Sigmoid colon (tissue), 7 donors: ENCODE measurements around the gene TNNT1. TPM values are rescaled to one million over a fixed set of nuclear protein-coding genes. Genes with fewer than 3 reads are reported as not detected.

Experiments used
- DNase-seq: peaks from one replicate; pipeline ENCODE4 v3.0.0-alpha.2; 2019
- H3K27ac ChIP-seq, 4 donors: fragments of 200-600 bp; sonication (generic); one replicate each; pipeline ENCODE4 v1.5.1; 2016 to 2019; ENCODE audit warnings: mild to moderate bottlenecking in 1 of 4
- H3K27me3 ChIP-seq, 3 donors: fragments of 200-600 bp; sonication (generic); one replicate each; pipeline ENCODE4 v1.5.1; 2019; ENCODE audit warnings: mild to moderate bottlenecking in 1 of 3
- H3K36me3 ChIP-seq, 4 donors: fragments of 200-600 bp; sonication (generic); one replicate each; pipeline ENCODE4 v1.5.1; 2016 to 2019
- H3K4me1 ChIP-seq, 4 donors: fragments of 200-600 bp; sonication (generic); one replicate each; pipeline ENCODE4 v1.5.1; 2017 to 2019
- H3K4me3 ChIP-seq, 4 donors: fragments of 200-600 bp; sonication (generic); one replicate each; pipeline ENCODE4 v1.5.1; 2017 to 2019; ENCODE audit warnings: mild to moderate bottlenecking in 2 of 4, moderate library complexity in 1 of 4
- H3K9me3 ChIP-seq, 4 donors: fragments of 200-600 bp in 3 of 4; sonication (generic) in 3 of 4; one replicate each; pipeline versions ENCODE4 v1.5.1 to v1.6.1; 2013 to 2019
- CTCF ChIP-seq, 4 experiments: fragments of 450-650 bp in 3 of 4; fragments of 200-600 bp in 1 of 4; IDR thresholded peaks; one replicate each; pipeline ENCODE4 v1.5.1; 2016 to 2019; ENCODE audit warnings: antibody characterized with exemption in 4 of 4, mild to moderate bottlenecking in 3 of 4, moderate library complexity in 2 of 4
- EP300 ChIP-seq, 4 donors: sonication (generic); formaldehyde crosslinking; IDR thresholded peaks; one replicate each; pipeline ENCODE4 v1.6.1; 2017; ENCODE audit warnings: antibody characterized with exemption in 4 of 4
- POLR2A ChIP-seq, 2 donors: fragments of 450-650 bp; IDR thresholded peaks; one replicate each; pipeline ENCODE4 v1.6.1; 2016; ENCODE audit warnings: antibody characterized with exemption in 2 of 2, mild to moderate bottlenecking in 2 of 2, moderate library complexity in 2 of 2
- POLR2AphosphoS5 ChIP-seq, 4 donors: sonication (generic); formaldehyde crosslinking; IDR thresholded peaks; one replicate each; pipeline ENCODE4 v1.6.1; 2017; ENCODE audit warnings: antibody characterized with exemption in 4 of 4
- WGBS, 2 donors: extraction: QIAGEN DNeasy Blood & Tissue Kit; methylation state at CpG; one replicate each; pipeline ENCODE4 v1.1.7; 2013; 5-methylcytosine and 5-hydroxymethylcytosine counted together
- intact Hi-C: fragments of 100-400 bp; cut with DNase I; formaldehyde crosslinking; loops from one replicate; pipeline ENCODE4 v1.15.1; 2023
- polyA plus RNA-seq, 3 donors: library from polyadenylated mRNA; stranded (reverse); fragments of 200-250 nt; gene quantifications; one replicate each; pipeline ENCODE4 v1.2.3, GENCODE V29; 2013
- total RNA-seq, 4 donors: library from RNA; depleted of rRNA; stranded (reverse); fragments of >200 nt; gene quantifications; one replicate each; pipeline ENCODE4 v1.1.0, GENCODE V29; 2016
- donor health status: healthy with polysubstance abuse.
- donor health status: Bipolar disorder and iron deficiency.
- donor health status: healthy.

TNNT1 gene
- total and polyA plus RNA-seq, 7 donors: 1.4 to 17.4 (median 2.2) TPM; not detected in 3

DNA sequence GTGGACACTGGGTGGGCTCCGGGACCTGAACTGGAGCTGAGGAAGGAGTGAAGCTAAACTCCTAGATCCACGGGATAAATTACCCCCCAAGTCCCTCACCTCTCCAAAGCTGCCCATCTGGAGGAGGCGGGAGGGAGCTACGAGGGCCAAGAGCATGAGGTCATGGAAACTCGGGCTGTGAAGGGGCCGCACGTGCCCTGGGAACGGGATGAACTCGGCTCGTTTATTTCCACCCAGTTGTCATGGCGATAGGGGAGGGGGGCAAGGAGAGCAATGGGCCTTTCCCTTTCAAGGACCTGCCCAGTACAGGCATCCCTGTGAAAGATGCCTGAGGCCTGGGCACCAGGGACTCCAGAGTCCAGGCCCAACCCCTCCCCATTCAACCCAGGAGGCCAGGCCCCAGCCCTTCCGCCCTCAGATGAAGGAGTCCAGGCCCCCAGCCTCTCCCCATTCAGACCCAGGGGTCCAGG lies 35.4 kb downstream of the TNNT1 start:
- peak overlapping the region; percentile 95 to 99 (median 98) for H3K27ac ChIP-seq
- peaks cover 0 to 78% (median 65%) of the 10 kb centered on the region in 4 donors for H3K4me1 ChIP-seq
- TF ChIP-seq POLR2AphosphoS5 (IDR thresholded peaks at IDR 0.05) (peak; percentile 80 to 93 (median 82)), POLR2A (IDR thresholded peaks at IDR 0.05) (peak; percentile 13 to 65), CTCF (IDR thresholded peaks at IDR 0.05) (no peak), EP300 (IDR thresholded peaks at IDR 0.05) (peak; percentile 97 to 99 (median 99))
- 55 to 59% methylated on average over 12 of the region's 12 CpGs for WGBS, 2 donors
- intact Hi-C loops: loop anchor here (2.0 to 10.0 kb wide), 4 partner anchors 25 to 919 kb away; partner anchors contain the start of genes LENG9, TSEN34 and U2AF2
- peak overlapping the region in 3 of 4 donors; percentile 25 to 96 (median 35) for H3K4me3 ChIP-seq
- peak; percentile 99 for DNase-seq
- H3K9me3 ChIP-seq: no peaks in the 10 kb centered on the region
- H3K27me3 ChIP-seq: no peaks in the 10 kb centered on the region
- peaks cover 0 to 27% (median 8%) of the 10 kb centered on the region in 4 donors for H3K36me3 ChIP-seq

- intact Hi-C loops: loop anchor here (2.0 to 10.0 kb wide), 4 partner anchors 24 to 918 kb away; partner anchors contain the start of genes LENG9, TSEN34 and U2AF2
- 74 to 85% methylated on average over 23 of the region's 23 CpGs for WGBS, 2 donors
- H3K27me3 ChIP-seq: no peaks in the 10 kb centered on the region
- no peak for TF ChIP-seq POLR2A (IDR thresholded peaks at IDR 0.05)
- no peak for TF ChIP-seq POLR2AphosphoS5 (IDR thresholded peaks at IDR 0.05)
- no peak for TF ChIP-seq CTCF (IDR thresholded peaks at IDR 0.05)
- TF ChIP-seq EP300 (IDR thresholded peaks at IDR 0.05): no peak
- H3K4me1 ChIP-seq: peaks cover 0 to 72% (median 59%) of the 10 kb centered on the region in 4 donors
- DNase-seq: no peak
- H3K36me3 ChIP-seq: peaks cover 0 to 29% (median 8%) of the 10 kb centered on the region in 4 donors
- no peaks in the 10 kb centered on the region for H3K9me3 ChIP-seq
- H3K27ac ChIP-seq: peak overlapping the region; percentile 95 to 99 (median 98)
- H3K4me3 ChIP-seq: peak overlapping the region in 3 of 4 donors; percentile 25 to 96 (median 35)
Observed at GRCh38 chr19:55112777-55113569, 36.0 kb downstream of the TNNT1 start.

DNA sequence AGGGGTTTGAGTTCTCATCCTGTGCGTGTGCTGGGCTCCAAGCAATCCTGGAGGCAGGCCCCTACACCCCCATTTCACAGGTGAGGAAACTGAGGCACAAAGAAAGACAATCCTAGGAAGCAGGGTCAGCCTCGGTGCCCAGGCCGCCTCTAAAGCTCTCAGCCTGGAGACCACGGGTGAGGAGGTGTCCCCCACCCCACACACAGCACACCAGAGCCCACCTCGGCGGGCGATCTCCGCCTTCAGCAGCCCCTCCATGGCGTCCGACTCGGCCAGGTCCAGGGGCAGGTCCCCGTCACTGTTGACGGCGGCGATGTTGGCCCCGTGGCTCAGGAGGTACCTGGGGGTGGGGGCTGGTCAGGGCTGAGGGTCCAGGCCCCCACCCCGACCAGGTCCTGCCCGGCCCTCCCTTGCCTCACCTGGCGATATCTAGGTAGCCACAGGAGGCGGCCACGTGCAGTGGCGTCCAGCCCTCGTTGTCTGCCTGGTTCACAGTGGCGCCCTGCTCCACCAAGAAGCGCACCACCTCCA lies 36.7 kb downstream of the TNNT1 start:
- Histone ChIP-seq H3K4me1 (peaks cover 0 to 70% (median 59%) of the 10 kb centered on the region in 4 donors), H3K27me3 (no peaks in the 10 kb centered on the region), H3K36me3 (peaks cover 0 to 29% (median 8%) of the 10 kb centered on the region in 4 donors), H3K27ac (peak overlapping the region; percentile 95 to 99 (median 98)), H3K9me3 (no peaks in the 10 kb centered on the region), H3K4me3 (peak overlapping the region in 1 of 4 donors; percentile 96)
- WGBS, 2 donors: 94 to 96% methylated on average over 25 of the region's 25 CpGs
- TF ChIP-seq CTCF (IDR thresholded peaks at IDR 0.05): no peak
- TF ChIP-seq EP300 (IDR thresholded peaks at IDR 0.05): no peak
- TF ChIP-seq POLR2AphosphoS5 (IDR thresholded peaks at IDR 0.05): no peak
- no peak for TF ChIP-seq POLR2A (IDR thresholded peaks at IDR 0.05)
- no peak for DNase-seq
- intact Hi-C loops: loop anchor here (2.0 to 10.0 kb wide), 4 partner anchors 24 to 918 kb away; partner anchors contain the start of genes LENG9, TSEN34 and U2AF2

DNA sequence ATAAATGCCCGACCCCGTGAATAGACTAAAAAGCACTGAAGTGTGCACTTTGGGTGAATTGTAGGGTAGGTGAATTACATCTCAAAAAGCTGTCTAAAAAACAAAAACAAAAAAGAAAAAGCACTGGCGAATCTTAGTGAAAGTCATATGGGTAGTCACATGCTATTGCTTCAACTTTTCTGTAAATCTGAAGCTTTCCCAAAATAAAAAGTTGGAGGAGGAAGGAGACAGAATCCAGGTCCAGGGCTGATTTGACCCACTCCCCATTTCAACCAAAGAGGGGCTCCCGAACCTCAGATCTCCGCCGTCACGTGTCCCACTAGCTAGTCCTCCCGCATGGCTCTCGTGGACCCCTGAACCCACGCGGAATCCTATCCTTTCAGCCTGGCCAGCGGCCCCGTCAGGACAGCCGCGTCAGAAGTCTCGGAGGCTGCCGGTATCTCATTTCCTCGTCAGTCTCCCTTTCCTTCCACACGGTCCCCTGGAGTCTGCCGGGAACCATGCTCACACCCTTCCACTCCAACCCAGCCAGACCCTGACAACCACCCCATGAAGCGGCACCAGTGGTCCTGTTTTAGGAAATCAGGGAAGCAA lies 37.7 kb downstream of the TNNT1 start:
- intact Hi-C loops: loop anchor here (10.0 kb wide), 3 partner anchors 543 to 917 kb away; partner anchors contain the start of genes LENG9, TSEN34 and U2AF2
- no peak overlapping the region for H3K4me3 ChIP-seq
- peaks cover 0 to 38% (median 8%) of the 10 kb centered on the region in 4 donors for H3K36me3 ChIP-seq
- H3K9me3 ChIP-seq: no peaks in the 10 kb centered on the region
- H3K4me1 ChIP-seq: peaks cover 0 to 70% (median 57%) of the 10 kb centered on the region in 4 donors
- 90 to 91% methylated on average over 21 of the region's 21 CpGs for WGBS, 2 donors
- H3K27me3 ChIP-seq: no peaks in the 10 kb centered on the region
- no peak for DNase-seq
- TF ChIP-seq EP300 (IDR thresholded peaks at IDR 0.05) (no peak), POLR2AphosphoS5 (IDR thresholded peaks at IDR 0.05) (peak in 1 of 4 donors; percentile 17), POLR2A (IDR thresholded peaks at IDR 0.05) (no peak)
- H3K27ac ChIP-seq: peak overlapping the region; percentile 95 to 99 (median 98)
